Measurements from ENCODE around the gene F7.

Gene F7

DNA sequence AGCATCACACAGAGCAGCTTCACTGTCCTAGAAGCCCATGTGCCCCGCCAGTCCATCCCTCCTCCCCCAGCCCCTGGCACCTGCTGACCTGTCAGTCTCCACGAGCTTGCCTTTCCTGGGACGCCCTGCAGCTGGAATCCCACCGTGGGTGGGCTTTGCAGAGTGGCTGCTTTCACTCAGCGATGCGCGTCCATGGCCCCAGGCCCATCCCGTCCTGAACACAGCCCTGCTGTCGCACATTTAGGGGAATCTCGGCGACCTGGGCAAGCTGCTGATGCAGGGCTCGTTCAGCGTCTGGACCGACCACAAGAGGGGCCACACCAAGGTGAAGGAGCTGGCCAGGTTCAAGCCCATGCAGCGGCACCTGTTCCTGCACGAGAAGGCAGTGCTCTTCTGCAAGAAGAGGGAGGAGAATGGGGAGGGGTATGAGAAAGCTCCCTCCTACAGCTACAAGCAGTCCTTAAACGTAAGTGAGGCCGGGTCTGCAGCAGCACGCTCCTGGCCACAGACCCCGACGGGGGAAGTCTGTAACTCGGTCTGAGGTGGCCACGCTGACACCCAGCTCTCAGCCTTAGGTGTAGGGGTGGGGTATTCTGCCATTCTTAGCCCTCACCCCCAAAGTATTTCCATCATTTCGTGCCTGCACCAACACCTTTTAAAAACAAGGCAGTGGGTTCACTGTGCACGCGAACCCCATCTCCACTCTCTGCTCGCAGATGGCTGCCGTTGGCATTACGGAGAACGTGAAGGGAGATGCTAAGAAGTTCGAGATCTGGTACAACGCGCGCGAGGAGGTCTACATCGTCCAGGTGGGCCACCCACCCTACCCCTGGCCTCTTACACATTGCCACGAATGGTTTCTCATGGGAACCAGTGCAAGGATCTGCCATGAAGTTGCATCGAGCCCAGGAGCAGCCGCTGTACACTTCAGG is 18.3 kb upstream of the F7 start:
- DNase-seq, result no peak
- TF ChIP-seq GATA1 (IDR thresholded peaks at IDR 0.05; ENCODE audit: low read depth, low read length) (no peak), POLR2A (IDR thresholded peaks at IDR 0.05; ENCODE audit: low read length) (no peak)

DNA sequence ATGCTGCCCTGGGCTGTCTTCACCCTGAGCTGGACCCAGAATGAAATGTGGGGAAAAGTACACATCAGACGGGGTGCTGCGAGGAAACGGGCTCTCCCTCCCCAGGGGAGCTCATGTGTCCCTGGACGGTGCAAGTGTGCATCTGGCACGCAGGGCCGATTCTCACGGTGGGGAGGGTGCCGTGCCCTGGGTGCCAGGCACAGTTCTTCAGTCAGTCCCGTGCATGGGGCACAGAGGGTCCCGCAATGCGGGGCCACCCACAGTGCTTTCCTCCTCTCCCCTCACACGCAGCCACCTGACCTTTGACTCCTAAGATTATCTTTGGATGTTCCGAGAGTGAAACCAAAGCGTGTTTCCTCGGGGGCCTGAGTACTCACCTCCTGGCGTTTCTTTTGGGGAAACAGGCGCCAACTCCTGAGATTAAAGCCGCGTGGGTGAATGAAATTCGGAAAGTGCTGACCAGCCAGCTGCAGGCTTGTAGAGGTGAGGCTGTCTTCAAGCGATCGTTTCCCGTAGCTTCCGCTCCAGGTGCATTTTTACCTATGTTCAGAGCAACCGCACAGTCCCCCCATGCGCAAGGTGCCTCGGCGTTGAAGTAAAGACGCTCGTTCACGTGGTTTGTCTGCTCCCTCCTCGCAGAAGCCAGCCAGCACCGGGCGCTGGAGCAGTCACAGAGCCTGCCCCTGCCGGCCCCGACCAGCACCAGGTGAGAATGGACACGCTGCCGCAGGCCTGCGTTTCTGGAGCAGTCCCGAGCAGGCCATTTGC is 17.5 kb upstream of the F7 start:
- no peak for TF ChIP-seq GATA1 (IDR thresholded peaks at IDR 0.05; ENCODE audit: low read depth, low read length)
- TF ChIP-seq POLR2A (IDR thresholded peaks at IDR 0.05; ENCODE audit: low read length), result no peak
- DNase-seq, result no peak

DNA sequence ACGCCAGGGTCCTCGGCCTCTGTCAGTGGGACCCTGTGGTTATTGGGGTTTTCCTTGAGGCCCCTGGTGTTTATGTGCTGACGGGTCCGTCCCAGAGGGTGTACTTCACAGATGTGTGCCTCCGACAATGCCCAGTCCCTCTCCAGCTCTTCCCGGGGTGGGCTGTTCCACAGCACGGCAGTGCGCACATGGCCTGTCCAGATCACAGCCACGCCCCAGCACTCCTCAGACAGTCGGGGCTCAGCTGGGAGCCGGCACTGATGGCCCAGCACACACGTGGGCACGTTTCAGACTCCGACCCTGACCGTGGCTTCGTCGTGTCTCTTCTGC is 16.9 kb upstream of the F7 start:
- TF ChIP-seq GATA1 (IDR thresholded peaks at IDR 0.05; ENCODE audit: low read depth, low read length), result no peak
- no peak for TF ChIP-seq POLR2A (IDR thresholded peaks at IDR 0.05; ENCODE audit: low read length)
- DNase-seq, result no peak

DNA sequence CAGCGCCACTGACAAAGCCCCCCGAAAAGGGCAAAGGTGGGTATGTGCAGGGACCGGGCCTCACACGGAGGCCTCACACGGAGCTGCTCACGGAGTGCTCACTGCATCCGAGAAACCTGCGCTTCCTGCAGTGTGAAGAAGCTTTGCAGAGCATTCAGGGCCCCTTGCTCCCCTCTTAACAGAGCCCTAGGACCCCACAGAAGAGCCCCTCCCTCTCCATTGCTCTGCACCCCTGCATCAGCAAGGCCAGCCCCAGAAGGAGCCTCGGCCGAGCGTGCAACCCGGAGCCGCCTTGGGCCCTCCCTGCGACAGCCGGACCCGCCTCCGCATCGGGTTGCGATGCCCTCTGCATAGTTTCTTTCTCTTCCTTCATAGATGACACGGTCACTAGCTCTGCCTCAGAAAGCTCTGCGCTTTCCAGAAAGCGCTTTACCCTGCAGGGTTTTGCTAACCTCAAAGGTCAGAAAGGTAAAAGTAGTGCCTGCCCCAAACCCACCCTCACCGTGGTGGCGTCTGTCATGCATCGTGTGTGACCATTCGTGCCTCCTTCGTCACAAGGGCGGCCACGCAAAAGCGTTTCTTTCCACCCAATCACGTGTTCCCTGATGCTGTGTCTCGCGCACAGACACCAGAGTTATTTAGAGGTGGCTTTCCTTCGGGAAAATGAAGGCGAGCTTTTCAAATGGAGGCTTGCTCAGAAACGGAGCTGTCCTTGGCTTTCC is 15.7 kb upstream of the F7 start:
- no peak for DNase-seq
- TF ChIP-seq GATA1 (IDR thresholded peaks at IDR 0.05; ENCODE audit: low read depth, low read length), result no peak
- TF ChIP-seq POLR2A (IDR thresholded peaks at IDR 0.05; ENCODE audit: low read length), result no peak

DNA sequence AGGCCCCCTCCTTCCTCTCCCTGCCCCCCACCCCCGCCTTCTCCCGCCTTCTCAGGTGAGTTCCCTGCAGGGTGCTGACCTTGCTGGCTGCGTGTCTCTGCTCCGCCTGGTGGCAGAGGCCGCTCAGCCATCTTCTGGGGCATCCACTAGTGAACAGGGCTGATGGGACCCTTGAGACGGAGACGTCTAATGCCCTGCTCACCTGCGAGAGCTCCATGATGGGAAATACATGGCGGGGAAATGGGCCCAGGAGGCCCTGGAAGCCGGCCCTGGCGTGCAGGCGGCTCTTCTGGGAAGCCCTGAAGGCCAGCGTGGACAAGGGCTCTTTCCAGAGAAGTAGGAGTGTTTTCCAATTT is 15.2 kb upstream of the F7 start:
- TF ChIP-seq GATA1 (IDR thresholded peaks at IDR 0.05; ENCODE audit: low read depth, low read length) (no peak), POLR2A (IDR thresholded peaks at IDR 0.05; ENCODE audit: low read length) (no peak)
- DNase-seq, result no peak

DNA sequence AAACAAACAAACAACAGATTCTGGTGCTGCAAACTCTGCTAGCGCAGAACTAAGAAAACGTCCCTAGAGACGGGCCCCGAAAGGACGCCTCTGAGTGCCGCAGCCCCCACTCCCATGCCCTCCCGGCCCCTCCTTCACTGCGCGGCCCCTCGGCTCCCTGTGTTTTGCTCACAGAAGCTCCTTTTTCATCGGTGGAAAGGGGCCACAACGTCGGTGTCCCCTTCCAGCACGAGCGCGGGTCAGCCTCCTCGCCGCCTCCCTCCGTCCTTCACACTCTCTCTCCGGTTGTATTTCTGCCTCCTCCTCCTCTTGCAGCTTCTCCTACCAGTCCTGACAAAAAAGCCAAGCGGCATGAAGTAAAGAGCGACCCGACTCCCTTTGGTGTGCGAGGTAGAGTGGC is 14.8 kb upstream of the F7 start:
- no peak for DNase-seq
- TF ChIP-seq POLR2A (IDR thresholded peaks at IDR 0.05; ENCODE audit: low read length) (no peak), GATA1 (IDR thresholded peaks at IDR 0.05; ENCODE audit: low read depth, low read length) (no peak)

DNA sequence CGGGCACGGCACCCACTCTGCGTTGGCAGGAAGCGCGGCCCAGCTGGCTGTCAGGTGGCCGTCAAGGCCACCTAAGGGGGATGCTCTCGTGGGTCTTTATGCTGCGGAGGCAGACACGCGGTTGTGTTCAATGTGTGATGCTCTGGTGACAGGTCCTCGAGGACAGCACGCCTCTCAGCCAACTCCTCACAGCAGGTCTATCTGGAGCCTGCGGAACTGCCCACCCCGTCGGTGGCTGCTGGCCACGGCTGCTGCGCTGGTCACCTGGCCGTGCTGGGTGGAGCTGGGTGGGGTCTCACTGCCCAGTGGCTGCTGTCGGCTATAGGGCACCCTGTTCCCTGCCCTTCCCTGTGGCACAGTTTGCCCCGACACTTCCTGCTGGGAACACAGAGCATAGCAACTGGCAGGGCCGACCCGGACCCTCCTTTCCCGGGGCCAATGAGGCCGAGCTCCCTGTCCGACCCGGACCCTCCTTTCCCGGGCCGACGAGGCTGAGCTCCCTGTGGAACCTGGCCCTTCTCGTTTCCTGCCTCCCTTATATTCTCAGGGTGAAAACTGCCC is 14.3 kb upstream of the F7 start:
- no peak for TF ChIP-seq GATA1 (IDR thresholded peaks at IDR 0.05; ENCODE audit: low read depth, low read length)
- no peak for TF ChIP-seq POLR2A (IDR thresholded peaks at IDR 0.05; ENCODE audit: low read length)

DNA sequence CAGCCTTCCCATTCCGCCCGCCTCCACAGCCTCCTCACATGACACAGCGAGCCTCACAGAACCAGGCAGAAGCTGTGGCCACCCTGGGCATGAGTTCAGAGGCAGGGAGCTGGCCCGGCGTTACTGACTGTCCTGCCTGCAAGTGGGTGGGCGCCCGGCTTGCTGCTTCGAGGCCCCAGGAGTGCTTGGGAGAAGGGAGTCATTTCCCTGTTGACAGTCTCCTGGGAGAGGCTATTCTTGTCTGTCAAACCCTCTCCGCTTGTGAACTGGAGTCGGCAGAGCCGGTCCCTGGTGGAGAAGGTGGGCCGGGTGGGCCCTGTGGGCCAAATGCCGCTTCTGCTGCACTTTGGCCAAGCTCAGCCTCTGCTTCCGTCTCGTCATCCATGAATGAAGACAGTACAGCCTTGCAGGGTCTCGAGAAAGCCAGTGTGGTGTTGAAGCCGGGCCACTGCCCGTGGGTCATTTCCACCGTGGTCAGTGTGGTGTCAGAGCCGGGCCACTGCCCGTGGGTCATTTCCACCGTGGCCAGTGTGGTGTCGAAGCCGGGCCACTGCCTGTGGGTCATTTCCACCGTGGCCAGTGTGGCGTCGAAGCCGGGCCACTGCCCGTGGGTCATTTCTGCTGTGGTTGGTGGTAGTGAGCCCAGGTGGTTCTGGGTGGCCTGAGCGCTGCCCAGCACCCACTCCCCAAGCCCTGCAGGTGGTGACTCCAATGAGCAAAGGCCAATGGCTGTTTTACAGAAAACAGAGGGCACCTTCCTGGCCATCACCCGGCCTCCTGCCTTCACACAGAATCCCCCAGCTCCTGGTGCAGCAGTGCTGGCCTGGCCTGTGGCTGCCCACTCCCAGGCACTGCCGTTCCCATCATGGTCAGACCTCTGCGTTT is 13.5 kb upstream of the F7 start:
- TF ChIP-seq POLR2A (IDR thresholded peaks at IDR 0.05; ENCODE audit: low read length) (no peak), GATA1 (IDR thresholded peaks at IDR 0.05; ENCODE audit: low read depth, low read length) (no peak)
- DNase-seq, result no peak

More for the DNA sequence above, 14.3 kb upstream of the F7 start:
- no peak for DNase-seq

DNA sequence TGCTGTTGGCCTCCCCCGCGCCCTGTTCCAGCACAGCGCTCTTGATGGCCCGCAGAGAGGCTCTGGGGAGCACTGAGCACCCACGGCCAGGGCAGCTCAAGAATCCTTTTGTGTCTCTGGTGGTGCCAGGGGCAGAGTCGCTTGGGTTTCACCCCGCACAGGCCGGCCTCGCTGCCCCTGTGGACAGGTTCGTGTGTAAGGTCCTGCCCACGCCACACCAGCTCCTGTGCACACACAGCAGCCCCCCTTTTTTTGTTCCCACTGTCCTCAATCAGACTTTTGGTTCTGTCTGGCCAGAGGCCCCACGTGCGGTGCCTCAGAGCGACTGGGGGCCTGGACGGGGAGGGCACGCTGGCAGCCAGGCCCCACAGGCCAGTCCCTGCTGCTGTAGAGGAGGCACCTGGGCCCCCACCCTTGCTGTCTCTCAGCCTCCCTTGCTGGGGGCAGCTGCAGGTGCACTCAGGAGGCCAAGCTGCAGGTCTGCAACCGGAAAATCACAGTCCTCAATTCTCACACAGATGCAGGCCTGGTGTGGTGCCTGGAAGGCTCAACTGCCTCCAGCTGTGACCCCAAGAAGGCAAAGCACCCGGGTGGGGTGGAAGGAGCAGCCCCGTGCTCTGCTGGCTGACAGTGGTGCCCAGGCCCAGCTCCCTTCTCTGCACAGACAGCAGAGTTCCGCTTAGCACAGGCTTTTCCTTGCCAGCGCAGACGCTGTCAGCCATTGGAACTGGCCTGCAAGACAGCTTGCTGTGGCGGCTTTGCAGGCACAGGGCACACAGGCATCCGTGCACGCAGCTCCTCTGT is 12.6 kb upstream of the F7 start:
- TF ChIP-seq POLR2A (IDR thresholded peaks at IDR 0.05; ENCODE audit: low read length) (no peak), GATA1 (IDR thresholded peaks at IDR 0.05; ENCODE audit: low read depth, low read length) (no peak)
- DNase-seq, result no peak

DNA sequence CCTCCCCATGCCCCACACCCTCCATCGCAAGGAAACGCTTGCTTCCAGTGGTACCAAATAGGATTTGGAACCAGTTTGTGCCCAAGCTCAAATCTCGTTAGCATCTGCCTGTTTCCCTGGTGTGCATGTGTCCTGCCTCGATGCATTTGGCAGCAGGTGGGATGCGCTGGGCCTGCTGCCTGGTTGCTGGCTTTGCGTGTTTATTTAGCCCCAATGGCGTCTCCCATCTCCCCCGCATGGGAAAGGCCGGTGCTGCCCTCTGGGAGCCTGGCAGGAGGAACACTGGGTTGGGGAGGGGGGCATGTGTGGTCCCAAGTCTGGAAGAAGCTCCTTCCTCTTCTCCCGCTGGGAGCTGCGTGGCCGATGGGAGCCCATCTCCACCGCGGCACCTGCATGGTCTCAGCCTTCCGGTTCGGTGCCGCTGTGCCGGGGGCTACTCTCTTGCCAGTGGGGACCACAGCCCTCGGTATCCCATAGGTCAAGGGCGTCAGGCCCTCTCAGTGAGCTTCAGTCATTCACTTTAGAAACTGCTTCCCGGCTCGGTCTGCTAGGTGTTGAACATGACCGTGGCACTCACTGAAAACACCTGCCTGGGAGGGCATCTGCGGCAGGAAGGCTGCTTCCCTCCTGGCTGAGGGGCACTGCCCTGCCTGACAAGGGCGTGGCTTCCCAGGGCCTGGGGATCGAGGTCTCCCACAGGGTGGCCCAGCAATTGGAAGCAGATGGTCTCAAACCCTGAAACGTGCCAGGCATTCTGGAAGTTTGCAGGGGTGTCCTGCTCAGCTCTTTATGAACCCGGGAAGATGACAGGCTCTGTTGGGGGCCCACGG is 11.8 kb upstream of the F7 start:
- no peak for TF ChIP-seq POLR2A (IDR thresholded peaks at IDR 0.05; ENCODE audit: low read length)
- TF ChIP-seq GATA1 (IDR thresholded peaks at IDR 0.05; ENCODE audit: low read depth, low read length), result no peak

DNA sequence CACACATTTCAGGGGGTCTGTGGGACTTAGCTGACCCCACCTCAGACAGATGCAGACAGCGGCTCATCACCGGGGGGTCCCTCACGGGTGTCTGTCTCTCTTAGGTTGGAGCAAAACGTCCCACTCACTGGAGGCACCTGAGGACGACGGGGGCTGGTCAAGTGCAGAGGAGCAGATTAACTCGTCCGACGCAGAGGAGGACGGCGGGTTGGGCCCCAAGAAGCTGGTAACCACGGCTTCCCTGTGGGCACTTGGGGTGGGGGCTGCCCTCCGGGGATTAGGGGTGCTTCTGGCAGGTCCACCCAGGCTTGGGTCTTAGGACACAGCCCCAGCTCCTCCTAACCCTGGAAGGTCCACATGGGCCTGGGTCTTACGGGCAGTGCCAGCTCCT is 11.2 kb upstream of the F7 start:
- TF ChIP-seq POLR2A (IDR thresholded peaks at IDR 0.05; ENCODE audit: low read length) (no peak), GATA1 (IDR thresholded peaks at IDR 0.05; ENCODE audit: low read depth, low read length) (no peak)
- no peak for DNase-seq

More for the DNA sequence above, 11.8 kb upstream of the F7 start:
- DNase-seq, result no peak
